Heart right ventricle (tissue), 16 donors: Measurements from ENCODE around the gene WASL. TPM values are rescaled to one million over a fixed set of nuclear protein-coding genes. Genes with fewer than 3 reads are reported as not detected.

Experiments
- ATAC-seq, 8 donors: fragments of 200-7000 bp; cut with Tn5 transposase; one replicate each; pipeline ENCODE4 v1.9.1; 2020; ENCODE audit warnings: mild to moderate bottlenecking in 8 of 8, moderate library complexity in 8 of 8, moderate number of reproducible peaks in 1 of 8
- DNase-seq, 2 donors: peaks; one replicate each; pipeline ENCODE4 v3.0.0-alpha.2; 2020
- H3K27ac ChIP-seq, 10 donors: fragments of 200-600 bp; sonication (generic) in 2 of 10; one replicate each; pipeline versions ENCODE4 v1.5.0 to v1.8.0; 2020 to 2022; ENCODE audit warnings: mild to moderate bottlenecking in 3 of 10
- H3K27me3 ChIP-seq, 7 donors: fragments of 200-600 bp; one replicate each; pipeline ENCODE4 v1.8.0; 2021 to 2022; ENCODE audit warnings: mild to moderate bottlenecking in 2 of 7
- H3K36me3 ChIP-seq, 9 donors: fragments of 200-600 bp; sonication (generic) in 1 of 9; one replicate each; pipeline versions ENCODE4 v1.5.0 to v1.8.0; 2020 to 2022; ENCODE audit warnings: mild to moderate bottlenecking in 2 of 9
- H3K4me1 ChIP-seq, 9 donors: fragments of 200-600 bp; sonication (generic) in 1 of 9; one replicate each; pipeline versions ENCODE4 v1.5.0 to v1.8.0; 2020 to 2022; ENCODE audit warnings: mild to moderate bottlenecking in 4 of 9
- H3K4me3 ChIP-seq, 10 donors: fragments of 200-600 bp; sonication (generic) in 2 of 10; one replicate each; pipeline versions ENCODE4 v1.5.0 to v1.8.0; 2020 to 2022; ENCODE audit warnings: mild to moderate bottlenecking in 7 of 10, moderate library complexity in 2 of 10
- H3K9me3 ChIP-seq, 11 donors: fragments of 200-600 bp in 10 of 11; sonication (generic) in 2 of 11; one replicate each; pipeline versions ENCODE4 v1.5.0 to v1.8.0; 2013 to 2022; ENCODE audit warnings: mild to moderate bottlenecking in 2 of 11, control low read depth in 1 of 11, moderate library complexity in 1 of 11
- WGBS, 2 donors: extraction: QIAGEN DNeasy Blood & Tissue Kit; methylation state at CpG; one replicate each; pipeline ENCODE4 v1.1.7; 2013; ENCODE audit warnings: inconsistent platforms in 1 of 2; 5-methylcytosine and 5-hydroxymethylcytosine counted together
- intact Hi-C, 10 donors: fragments of 100-400 bp; cut with DNase I; formaldehyde crosslinking; loops; one replicate each; pipeline versions ENCODE4 v1.11.1 to v1.14.2; 2022
- polyA plus RNA-seq, 2 donors: library from polyadenylated mRNA; stranded (reverse); fragments of 200-250 nt; gene quantifications; one replicate each; pipeline ENCODE4 v1.2.3, GENCODE V29; 2013
- total RNA-seq, 10 donors: library from RNA; stranded (reverse); fragmentation: NEBNext Ultra II Directional in 3 of 10; extraction: Animal tissue kit (Norgen Biotek cat#: 25700) in 3 of 10; gene quantifications; one replicate each; pipeline versions ENCODE4 v1.2.1 to v1.2.4, GENCODE V29; 2021 to 2023
- TF ChIP-seq, protein P1 (sequence below), 9 donors: fragments of 200-600 bp; sonication (generic) in 2 of 9; IDR thresholded peaks; one replicate each; pipeline versions ENCODE4 v1.5.0 to v1.8.0; 2021 to 2022; ENCODE audit warnings: antibody characterized with exemption in 9 of 9, mild to moderate bottlenecking in 5 of 9, moderate library complexity in 1 of 9
- donor health status: Arrhythmogenic right ventricular cardiomyopathy.
- donor health status: ischemic (EF 13 %, LVEDD 7.1; RV severe dilation, severe dysfunction).
- donor health status: healthy with polysubstance abuse.
- donor health status: DM: no; HTN: yes; CAD: no.
- donor health status: DM: no; HTN: no; CAD: no.
- donor health status: ischemic (EF 25% LVEDD 6.9; RV normal size, moderate dysfunction).
- donor health status: ischemic (EF 25% LVEDD 5.7; RV mildly dilated, moderate dysfunction).
- donor health status: healthy.
- donor health status: DM: yes; HTN: yes; CAD: no.
- donor health status: Ischemic cardiomyopathy.
- donor health status: ischemic (EF 35%, LVEDD 5.7; RV mildly dilated, moderate dysfunction).
- donor health status: nonischemic (EF 11% LVEDD 7.7; RV severe dilation, severe dysfunction).
- donor health status: DM: yes; HTN: yes; CAD: no.
- donor health status: PGD.
- donor health status: ischemic (EF 29% LVEDD 5.4; RV normal size, mild dysfunction).
- donor health status: nonischemic (EF 23%, LVEDD 6.1; RV moderate dilation, normal function).

WASL gene
- total and polyA plus RNA-seq, 12 donors, result 10.7 to 30.0 (median 24.8) TPM

DNA sequence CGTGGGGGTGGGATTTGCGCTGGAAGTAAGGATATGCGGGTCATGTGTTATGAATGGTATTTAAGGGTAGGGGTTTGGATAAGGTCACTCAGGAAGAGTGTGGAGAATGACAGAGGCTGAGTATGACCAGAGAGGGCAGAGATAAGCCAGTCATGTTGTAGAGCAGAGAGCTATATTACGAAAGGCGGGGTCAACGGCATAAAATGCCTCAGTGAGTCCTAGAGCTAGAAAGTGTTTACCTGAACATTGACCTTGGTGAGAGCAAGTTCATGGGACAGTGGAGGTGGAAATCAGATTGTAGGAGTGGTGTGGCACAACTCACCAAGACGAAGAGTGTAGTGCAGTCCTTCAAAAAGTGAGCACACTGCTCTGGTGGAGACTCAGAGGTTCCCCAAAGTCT is 79.3 kb downstream of the WASL start:
- TF ChIP-seq, protein P1, sequence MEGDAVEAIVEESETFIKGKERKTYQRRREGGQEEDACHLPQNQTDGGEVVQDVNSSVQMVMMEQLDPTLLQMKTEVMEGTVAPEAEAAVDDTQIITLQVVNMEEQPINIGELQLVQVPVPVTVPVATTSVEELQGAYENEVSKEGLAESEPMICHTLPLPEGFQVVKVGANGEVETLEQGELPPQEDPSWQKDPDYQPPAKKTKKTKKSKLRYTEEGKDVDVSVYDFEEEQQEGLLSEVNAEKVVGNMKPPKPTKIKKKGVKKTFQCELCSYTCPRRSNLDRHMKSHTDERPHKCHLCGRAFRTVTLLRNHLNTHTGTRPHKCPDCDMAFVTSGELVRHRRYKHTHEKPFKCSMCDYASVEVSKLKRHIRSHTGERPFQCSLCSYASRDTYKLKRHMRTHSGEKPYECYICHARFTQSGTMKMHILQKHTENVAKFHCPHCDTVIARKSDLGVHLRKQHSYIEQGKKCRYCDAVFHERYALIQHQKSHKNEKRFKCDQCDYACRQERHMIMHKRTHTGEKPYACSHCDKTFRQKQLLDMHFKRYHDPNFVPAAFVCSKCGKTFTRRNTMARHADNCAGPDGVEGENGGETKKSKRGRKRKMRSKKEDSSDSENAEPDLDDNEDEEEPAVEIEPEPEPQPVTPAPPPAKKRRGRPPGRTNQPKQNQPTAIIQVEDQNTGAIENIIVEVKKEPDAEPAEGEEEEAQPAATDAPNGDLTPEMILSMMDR (IDR thresholded peaks at IDR 0.05), result no peak
- intact Hi-C loops, result no loop called here
- DNase-seq (no peak), ATAC-seq (peak in 1 of 8 donors; percentile 6)
- Histone ChIP-seq H3K4me3 (no peak overlapping the region), H3K4me1 (peaks cover 0 to 35% (median 16%) of the 10 kb centered on the region in 9 donors), H3K9me3 (no peaks in the 10 kb centered on the region), H3K36me3 (peaks cover 0 to 14% (median 0%) of the 10 kb centered on the region in 9 donors), H3K27me3 (no peaks in the 10 kb centered on the region), H3K27ac (peak overlapping the region in 1 of 10 donors; percentile 23)
- WGBS, 2 donors, result 54 to 77% methylated on average over 7 of the region's 7 CpGs

DNA sequence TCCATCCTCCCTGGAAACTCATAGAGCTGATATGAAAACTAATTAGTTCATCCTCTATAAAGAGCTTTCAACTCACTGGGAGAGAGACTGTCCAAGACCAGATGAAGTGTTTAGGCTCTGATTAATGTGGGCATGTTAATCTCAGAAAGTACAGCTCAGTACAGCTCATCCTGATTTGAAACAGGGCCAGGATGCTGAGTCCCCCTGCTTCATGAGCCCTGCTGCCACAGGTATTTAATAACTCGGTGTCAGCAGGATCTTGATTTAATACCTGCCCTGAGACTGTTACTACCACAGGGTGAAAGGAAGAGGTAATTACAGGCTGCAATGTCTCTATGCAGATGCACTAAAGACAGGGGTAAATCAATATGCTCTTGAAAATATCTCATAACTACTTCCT is 82.3 kb downstream of the WASL start:
- TF ChIP-seq, protein P1 (IDR thresholded peaks at IDR 0.05), result no peak
- intact Hi-C loops, result no loop called here
- H3K36me3 ChIP-seq, result peaks cover 0 to 29% (median 0%) of the 10 kb centered on the region in 9 donors
- peak overlapping the region in 3 of 10 donors; percentile 4 to 53 (median 25) for H3K27ac ChIP-seq
- peak in 6 of 8 donors; percentile 8 to 44 (median 18) for ATAC-seq
- no peaks in the 10 kb centered on the region for H3K9me3 ChIP-seq
- DNase-seq, result no peak
- peak overlapping the region in 1 of 10 donors; percentile 67 for H3K4me3 ChIP-seq
- WGBS, 2 donors, result 17 to 48% methylated on average over 1 of the region's 1 CpG
- H3K27me3 ChIP-seq, result no peaks in the 10 kb centered on the region
- peaks cover 0 to 18% (median 11%) of the 10 kb centered on the region in 9 donors for H3K4me1 ChIP-seq

DNA sequence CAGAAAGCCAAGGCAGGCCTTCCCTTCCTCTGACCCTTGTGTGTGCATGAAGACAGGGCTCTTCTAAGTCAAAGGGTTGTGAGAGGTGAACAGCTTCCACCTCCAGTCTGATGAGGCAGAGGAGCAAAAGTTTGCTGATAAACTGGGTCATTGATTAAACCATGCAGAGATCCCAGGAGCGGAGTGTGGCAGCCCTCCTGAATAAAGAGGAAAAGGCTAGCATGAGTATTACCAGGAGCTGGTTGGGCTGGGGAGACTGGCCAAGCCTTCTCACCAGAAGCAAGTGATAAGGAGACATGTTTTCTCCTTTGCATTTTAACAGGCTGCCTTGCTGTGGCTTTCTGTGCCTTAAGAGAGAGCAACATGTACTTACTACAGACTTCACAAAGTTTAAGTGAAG is 82.9 kb downstream of the WASL start:
- Histone ChIP-seq H3K27ac (peak overlapping the region in 5 of 10 donors; percentile 4 to 53 (median 32)), H3K36me3 (peaks cover 0 to 29% (median 0%) of the 10 kb centered on the region in 9 donors), H3K27me3 (no peaks in the 10 kb centered on the region), H3K9me3 (no peaks in the 10 kb centered on the region), H3K4me1 (peaks cover 0 to 18% (median 11%) of the 10 kb centered on the region in 9 donors), H3K4me3 (peak overlapping the region in 5 of 10 donors; percentile 30 to 67 (median 61))
- ATAC-seq, result peak in 3 of 8 donors; percentile 0 to 32 (median 5)
- TF ChIP-seq, protein P1 (IDR thresholded peaks at IDR 0.05), result no peak
- DNase-seq, result no peak
- intact Hi-C loops, result no loop called here
- 48 to 50% methylated on average over 1 of the region's 1 CpG for WGBS, 2 donors

DNA sequence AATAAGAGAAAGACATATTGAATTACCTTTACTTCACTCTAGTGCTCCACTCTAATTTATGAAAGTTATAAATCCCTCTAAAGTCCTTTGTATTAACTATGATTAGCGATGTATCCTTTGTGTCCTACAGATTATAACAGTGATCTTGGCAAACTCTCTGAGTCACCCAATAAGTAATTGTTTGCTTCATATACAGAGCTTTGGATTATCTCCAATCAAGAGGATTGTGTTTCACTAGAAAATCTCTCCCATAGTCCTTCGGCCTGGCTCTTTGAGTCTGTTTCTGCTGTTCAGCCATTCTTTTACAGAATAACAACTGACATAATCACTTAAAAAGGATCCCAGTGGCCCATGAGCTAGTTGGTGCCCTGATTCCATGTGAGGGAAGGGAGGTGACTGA is 83.6 kb downstream of the WASL start:
- Histone ChIP-seq H3K9me3 (no peaks in the 10 kb centered on the region), H3K4me3 (peak overlapping the region in 6 of 10 donors; percentile 30 to 67 (median 62)), H3K27me3 (no peaks in the 10 kb centered on the region), H3K4me1 (peaks cover 0 to 18% (median 11%) of the 10 kb centered on the region in 9 donors), H3K27ac (peak overlapping the region in 4 of 10 donors; percentile 25 to 53 (median 32)), H3K36me3 (peaks cover 0 to 29% (median 0%) of the 10 kb centered on the region in 9 donors)
- TF ChIP-seq, protein P1 (IDR thresholded peaks at IDR 0.05), result no peak
- DNase-seq (no peak), ATAC-seq (no peak)
- 46 to 62% methylated on average over 2 of the region's 2 CpGs for WGBS, 2 donors
- intact Hi-C loops, result no loop called here
